Endothelial cell of umbilical vein (primary cell): ENCODE measurements around the gene RBBP4. TPM values are rescaled to one million over a fixed set of nuclear protein-coding genes. Genes with fewer than 3 reads are reported as not detected.

ENCODE experiments used
- BruUV-seq: library from RNA; stranded (reverse); fragments of 400-500 nt; replicated peaks from 2 replicates; lab custom pipeline; 2021; lab: Mats Ljungman, UMichigan
- CTCF ChIA-PET: fragments of 300-600, 350-600 bp; sonication (Branson Sonifier 250); formaldehyde crosslinking; loops from one replicate; lab custom pipeline; 2021; ENCODE audit warnings: antibody characterized with exemption, inconsistent platforms; lab: Charles Lee
- POLR2A ChIA-PET: fragments of 300-600, 350-600 bp; sonication (Branson Sonifier 250); formaldehyde crosslinking; loops from one replicate; lab custom pipeline; 2021; ENCODE audit warnings: antibody characterized with exemption, inconsistent platforms; lab: Charles Lee
- DNase-seq: peaks from one replicate; pipeline ENCODE4 v3.0.0-alpha.2; 2011; ENCODE audit warnings: low read depth, low spot score
- FAIRE-seq: peaks from 2 replicates; lab custom pipeline; 2011; peaks lifted over from hg19 to GRCh38; lab: Jason Lieb, UNC
- H2AFZ ChIP-seq: 2 replicates; pipeline ENCODE4 v1.6.0; 2012; ENCODE audit warnings: low read depth, low read length, control low read depth, inconsistent platforms
- H3K27ac ChIP-seq: 2 replicates; pipeline ENCODE4 v1.5.1; 2011; ENCODE audit warnings: low read depth, mild to moderate bottlenecking, control low read depth, low read length, moderate library complexity; ENCODE audit not compliant: insufficient read depth
- H3K27me3 ChIP-seq, 2 experiments: 2 replicates each; pipeline versions ENCODE4 v1.6.0 to v1.6.1; 2011; ENCODE audit warnings: low read length in 2 of 2, mixed read lengths in 1 of 2; ENCODE audit not compliant: control insufficient read depth in 2 of 2, insufficient read depth in 2 of 2
- H3K36me3 ChIP-seq, 2 experiments: 2 replicates in 1 of 2; 3 replicates in 1 of 2; pipeline ENCODE4 v1.5.1; 2011; ENCODE audit warnings: low read length in 2 of 2, mild to moderate bottlenecking in 1 of 2, moderate library complexity in 1 of 2; ENCODE audit not compliant: control insufficient read depth in 2 of 2, insufficient read depth in 2 of 2; ENCODE audit errors: extremely low read depth in 1 of 2
- H3K4me1 ChIP-seq: 3 replicates; pipeline ENCODE4 v1.5.1; 2011; ENCODE audit warnings: mild to moderate bottlenecking, low read length; ENCODE audit not compliant: control insufficient read depth, insufficient read depth; ENCODE audit errors: extremely low read depth
- H3K4me2 ChIP-seq: 2 replicates; pipeline ENCODE4 v1.6.1; 2011; ENCODE audit warnings: low read length, control low read depth, mixed read lengths; ENCODE audit not compliant: insufficient read depth
- H3K4me3 ChIP-seq, 3 experiments: fragments of 200-600 bp in 1 of 3; sonication (generic), shearing (Covaris generic) in 1 of 3; replicated peaks in 1 of 3; 2 replicates each; pipeline ENCODE4 v1.5.1; 2011 to 2016; ENCODE audit warnings: control low read depth in 3 of 3, low read length in 3 of 3, mild to moderate bottlenecking in 2 of 3, inconsistent platforms in 1 of 3, low read depth in 1 of 3, moderate library complexity in 1 of 3; ENCODE audit not compliant: insufficient read depth in 1 of 3
- H3K79me2 ChIP-seq: 2 replicates; pipeline ENCODE4 v1.6.0; 2012; ENCODE audit warnings: low read length, inconsistent platforms; ENCODE audit not compliant: control insufficient read depth, insufficient read depth
- H3K9ac ChIP-seq: replicated peaks from 2 replicates; pipeline ENCODE3; 2011; ENCODE audit warnings: low read length, control low read depth; ENCODE audit not compliant: insufficient read depth; ENCODE audit errors: extremely low read depth
- H3K9me1 ChIP-seq: replicated peaks from 3 replicates; pipeline ENCODE4 v1.6.0; 2011; ENCODE audit warnings: mild to moderate bottlenecking, low read length; ENCODE audit not compliant: control insufficient read depth, insufficient read depth; ENCODE audit errors: extremely low read depth
- H3K9me3 ChIP-seq: replicated peaks from 2 replicates; pipeline ENCODE4 v1.5.1; 2012; ENCODE audit warnings: low read length, inconsistent platforms; ENCODE audit not compliant: control insufficient read depth, insufficient read depth
- H4K20me1 ChIP-seq: replicated peaks from 2 replicates; pipeline ENCODE3; 2011; ENCODE audit warnings: mild to moderate bottlenecking, low read length; ENCODE audit not compliant: control insufficient read depth, insufficient read depth; ENCODE audit errors: extremely low read depth
- EZH2 ChIP-seq: IDR thresholded peaks from 2 replicates; pipeline ENCODE4 v1.6.1; 2012; ENCODE audit warnings: borderline replicate concordance, low read depth, mild to moderate bottlenecking, moderate library complexity, low read length, inconsistent platforms; ENCODE audit not compliant: severe bottlenecking
- GATA2 ChIP-seq: IDR thresholded peaks from 2 replicates; pipeline ENCODE4 v1.7.0; 2011; ENCODE audit warnings: low read depth, mild to moderate bottlenecking, moderate library complexity, mixed read lengths, low read length; ENCODE audit not compliant: insufficient read length, insufficient read depth
- JUN ChIP-seq: IDR thresholded peaks from 2 replicates; pipeline ENCODE4 v1.6.1; 2011; ENCODE audit warnings: borderline replicate concordance, low read depth; ENCODE audit not compliant: insufficient read length, insufficient read depth
- MYC ChIP-seq: IDR thresholded peaks from one replicate; pipeline ENCODE4 v1.6.1; 2011; ENCODE audit warnings: mild to moderate bottlenecking, low read depth, low read length
- POLR2A ChIP-seq: IDR thresholded peaks from 2 replicates; pipeline ENCODE4 v1.6.1; 2012; ENCODE audit warnings: low read depth, mild to moderate bottlenecking, control low read depth, low read length
- POLR2AphosphoS5 ChIP-seq: IDR thresholded peaks from 2 replicates; pipeline ENCODE4 v1.6.1; 2012; ENCODE audit warnings: low read depth, mild to moderate bottlenecking, control low read depth, low read length, moderate library complexity; ENCODE audit not compliant: insufficient read depth
- dilution Hi-C: fragments of 300-500 bp; cut with MboI; formaldehyde crosslinking; loops from one replicate; pipeline ENCODE4 v1.15.0; 2019; ENCODE audit warnings: low sequenced_read_pairs; ENCODE audit not compliant: extremely low pct_ligation_motif_present
- intact Hi-C: fragments of 100-400 bp; cut with micrococcal nuclease; formaldehyde crosslinking; loops from one replicate; pipeline ENCODE4 v1.10.0; 2022
- polyA plus RNA-seq, 4 experiments: library from polyadenylated mRNA; depleted of rRNA in 3 of 4; stranded (reverse) in 3 of 4; unstranded in 1 of 4; fragments of >200 nt; gene quantifications; 2 replicates each; pipeline versions ENCODE4 v1.2.1 to v1.2.3, GENCODE V29; 2011 to 2012; ENCODE audit warnings: missing spikeins in 1 of 4
- total RNA-seq: library from RNA; stranded (reverse); gene quantifications from 2 replicates; pipeline ENCODE4 v1.2.3, GENCODE V29; 2021
- TF ChIP-seq, protein P1 (sequence below), 2 donors: IDR thresholded peaks; 1 replicate in 1 of 2; 2 replicates in 1 of 2; pipeline ENCODE4 v1.5.1; 2011; ENCODE audit warnings: low read length in 2 of 2, mild to moderate bottlenecking in 2 of 2, moderate library complexity in 2 of 2, control low read depth in 1 of 2, inconsistent platforms in 1 of 2, low read depth in 1 of 2; ENCODE audit not compliant: insufficient read depth in 1 of 2; ENCODE audit errors: extremely low read depth in 1 of 2
- TF ChIP-seq, protein P2 (sequence below): IDR thresholded peaks from 2 replicates; pipeline ENCODE4 v1.6.1; 2011; ENCODE audit not compliant: insufficient read depth, insufficient read length

Gene RBBP4
- total and polyA plus RNA-seq, 2 donors (not counting 3 experiments of a cell fraction or from before 2014, with no cell fraction given): 84.9 to 241 TPM

DNA sequence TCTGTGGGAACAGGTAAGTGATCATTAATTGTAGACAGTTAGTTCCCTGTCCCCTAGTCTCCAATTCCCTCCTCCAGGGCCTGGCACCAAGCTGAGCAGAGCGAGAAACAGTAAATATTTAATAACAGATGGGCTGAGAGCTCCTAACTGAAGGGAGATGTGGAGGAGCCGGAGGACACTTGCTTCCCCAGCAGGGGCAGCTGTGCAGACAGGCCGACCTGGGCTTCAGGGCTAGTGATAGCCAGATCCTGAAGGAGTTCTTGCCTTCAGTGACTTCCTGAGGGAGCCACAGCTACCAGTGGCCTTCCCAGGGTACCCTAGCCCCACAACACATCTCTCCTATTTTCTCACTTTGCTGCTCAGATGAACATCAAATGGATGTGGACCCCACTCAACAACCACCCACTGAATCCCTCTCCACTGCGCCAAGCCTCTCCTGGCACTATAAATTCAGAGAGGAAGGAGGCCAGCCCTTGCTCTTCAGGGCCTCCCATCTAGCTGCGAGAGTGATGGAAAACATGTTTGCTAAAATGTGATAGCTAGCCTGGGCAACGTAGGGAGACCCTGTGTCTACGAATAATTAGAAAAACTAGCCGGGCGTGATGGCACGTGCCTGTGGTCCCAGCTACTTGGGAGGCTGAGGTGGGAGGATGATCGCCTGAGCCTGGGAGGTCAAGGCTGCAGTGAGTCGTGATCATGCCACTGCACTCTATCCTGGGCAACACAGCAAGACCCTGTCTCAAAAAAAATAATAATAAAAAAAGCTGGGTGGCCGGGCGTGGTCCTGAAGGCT is 78.4 kb downstream of the RBBP4 start:
- Histone ChIP-seq H3K36me3 (no peaks in the 10 kb centered on the region), H3K4me2 (no peak overlapping the region), H3K27me3 (peaks cover 0 to 2% of the 10 kb centered on the region in 2 experiments), H2AFZ (no peak overlapping the region), H3K4me3 (no peak overlapping the region), H4K20me1 (no peaks in the 10 kb centered on the region), H3K79me2 (no peaks in the 10 kb centered on the region), H3K9ac (no peak overlapping the region), H3K9me3 (no peaks in the 10 kb centered on the region), H3K4me1 (peaks cover 12% of the 10 kb centered on the region), H3K9me1 (no peaks in the 10 kb centered on the region), H3K27ac (no peak overlapping the region)
- BruUV-seq: no TSS peak
- ChIA-PET POLR2A (no interaction called here), CTCF (interaction anchor here (0.8 to 3.3 kb wide), 11 partner anchors 12 to 66 kb away, joined by 3 to 20 read pairs (median 5); no protein-coding TSS in a partner anchor)
- FAIRE-seq (peak; percentile 24), DNase-seq (no peak)
- dilution Hi-C loops (no loop called here), intact Hi-C loops (no loop called here)
- TF ChIP-seq POLR2A (no peak), MYC (no peak), EZH2 (no peak), POLR2AphosphoS5 (no peak), JUN (no peak), GATA2 (no peak)
- TF ChIP-seq, protein P1, sequence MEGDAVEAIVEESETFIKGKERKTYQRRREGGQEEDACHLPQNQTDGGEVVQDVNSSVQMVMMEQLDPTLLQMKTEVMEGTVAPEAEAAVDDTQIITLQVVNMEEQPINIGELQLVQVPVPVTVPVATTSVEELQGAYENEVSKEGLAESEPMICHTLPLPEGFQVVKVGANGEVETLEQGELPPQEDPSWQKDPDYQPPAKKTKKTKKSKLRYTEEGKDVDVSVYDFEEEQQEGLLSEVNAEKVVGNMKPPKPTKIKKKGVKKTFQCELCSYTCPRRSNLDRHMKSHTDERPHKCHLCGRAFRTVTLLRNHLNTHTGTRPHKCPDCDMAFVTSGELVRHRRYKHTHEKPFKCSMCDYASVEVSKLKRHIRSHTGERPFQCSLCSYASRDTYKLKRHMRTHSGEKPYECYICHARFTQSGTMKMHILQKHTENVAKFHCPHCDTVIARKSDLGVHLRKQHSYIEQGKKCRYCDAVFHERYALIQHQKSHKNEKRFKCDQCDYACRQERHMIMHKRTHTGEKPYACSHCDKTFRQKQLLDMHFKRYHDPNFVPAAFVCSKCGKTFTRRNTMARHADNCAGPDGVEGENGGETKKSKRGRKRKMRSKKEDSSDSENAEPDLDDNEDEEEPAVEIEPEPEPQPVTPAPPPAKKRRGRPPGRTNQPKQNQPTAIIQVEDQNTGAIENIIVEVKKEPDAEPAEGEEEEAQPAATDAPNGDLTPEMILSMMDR (IDR thresholded peaks at IDR 0.05; ENCODE audit: extremely low read depth in 1 of 2, insufficient read depth in 1 of 2, low read depth in 1 of 2, low read length in 2 of 2): no peak
- TF ChIP-seq, protein P2, sequence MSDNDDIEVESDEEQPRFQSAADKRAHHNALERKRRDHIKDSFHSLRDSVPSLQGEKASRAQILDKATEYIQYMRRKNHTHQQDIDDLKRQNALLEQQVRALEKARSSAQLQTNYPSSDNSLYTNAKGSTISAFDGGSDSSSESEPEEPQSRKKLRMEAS: no peak
